Measurements from ENCODE around the gene CA11. TPM values are rescaled to one million over a fixed set of nuclear protein-coding genes. Genes with fewer than 3 reads are reported as not detected.
A peak's percentile ranks its signal among the peaks of the same experiment; 100 is the strongest.

CA11 gene
- total RNA-seq, 1 donor from 2014 or later = 12.6 TPM

DNA sequence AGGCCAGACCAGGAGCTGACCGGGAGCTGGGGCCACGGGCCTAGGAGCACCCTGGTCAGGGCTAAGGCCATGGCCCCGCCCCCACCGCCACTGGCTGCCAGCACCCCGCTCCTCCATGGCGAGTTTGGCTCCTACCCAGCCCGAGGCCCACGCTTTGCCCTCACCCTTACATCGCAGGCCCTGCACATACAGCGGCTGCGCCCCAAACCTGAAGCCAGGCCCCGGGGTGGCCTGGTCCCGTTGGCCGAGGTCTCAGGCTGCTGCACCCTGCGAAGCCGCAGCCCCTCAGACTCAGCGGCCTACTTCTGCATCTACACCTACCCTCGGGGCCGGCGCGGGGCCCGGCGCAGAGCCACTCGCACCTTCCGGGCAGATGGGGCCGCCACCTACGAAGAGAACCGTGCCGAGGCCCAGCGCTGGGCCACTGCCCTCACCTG is 20.1 kb downstream of the CA11 start:
- H3K9ac ChIP-seq = no peak overlapping the region
- peak overlapping the region; percentile 93 for H3K4me2 ChIP-seq

GRCh38 chr19:48624791-48625723 is 20.9 kb downstream of the CA11 start:
- no peak overlapping the region for H3K27ac ChIP-seq

More for the DNA sequence above, 20.1 kb downstream of the CA11 start:
- Histone ChIP-seq H3K9me3 (ENCODE audit: low read depth) (no peaks in the 10 kb centered on the region), H3K79me2 (ENCODE audit: low read depth) (peaks cover 28% of the 10 kb centered on the region), H3K4me1 (peaks cover 14% of the 10 kb centered on the region), H3K27me3 (no peaks in the 10 kb centered on the region), H2AFZ (replicated peaks) (no peak overlapping the region), H3K27ac (no peak overlapping the region), H3K36me3 (no peaks in the 10 kb centered on the region), H3K4me3 (no peak overlapping the region), H4K20me1 (ENCODE audit: low read depth) (peaks cover 25% of the 10 kb centered on the region), H3F3A (ENCODE audit: low read depth) (peaks cover 36% of the 10 kb centered on the region)
- no peak overlapping the region for H3K4me3 Mint-ChIP-seq
- H3K27ac Mint-ChIP-seq = no peak overlapping the region
- peaks cover 44% of the 10 kb centered on the region for H3K4me1 Mint-ChIP-seq
- H3K27me3 Mint-ChIP-seq (ENCODE audit: insufficient read depth, low read depth) = no peaks in the 10 kb centered on the region
- TF ChIP-seq, protein P1, sequence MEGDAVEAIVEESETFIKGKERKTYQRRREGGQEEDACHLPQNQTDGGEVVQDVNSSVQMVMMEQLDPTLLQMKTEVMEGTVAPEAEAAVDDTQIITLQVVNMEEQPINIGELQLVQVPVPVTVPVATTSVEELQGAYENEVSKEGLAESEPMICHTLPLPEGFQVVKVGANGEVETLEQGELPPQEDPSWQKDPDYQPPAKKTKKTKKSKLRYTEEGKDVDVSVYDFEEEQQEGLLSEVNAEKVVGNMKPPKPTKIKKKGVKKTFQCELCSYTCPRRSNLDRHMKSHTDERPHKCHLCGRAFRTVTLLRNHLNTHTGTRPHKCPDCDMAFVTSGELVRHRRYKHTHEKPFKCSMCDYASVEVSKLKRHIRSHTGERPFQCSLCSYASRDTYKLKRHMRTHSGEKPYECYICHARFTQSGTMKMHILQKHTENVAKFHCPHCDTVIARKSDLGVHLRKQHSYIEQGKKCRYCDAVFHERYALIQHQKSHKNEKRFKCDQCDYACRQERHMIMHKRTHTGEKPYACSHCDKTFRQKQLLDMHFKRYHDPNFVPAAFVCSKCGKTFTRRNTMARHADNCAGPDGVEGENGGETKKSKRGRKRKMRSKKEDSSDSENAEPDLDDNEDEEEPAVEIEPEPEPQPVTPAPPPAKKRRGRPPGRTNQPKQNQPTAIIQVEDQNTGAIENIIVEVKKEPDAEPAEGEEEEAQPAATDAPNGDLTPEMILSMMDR (IDR thresholded peaks at IDR 0.05) = no peak
- TF ChIP-seq EZH2 (IDR thresholded peaks at IDR 0.05) = no peak
- no peaks in the 10 kb centered on the region for H3K9me3 Mint-ChIP-seq
- no peak for DNase-seq (ENCODE audit: low spot score)
- peaks cover 2% of the 10 kb centered on the region for H3K36me3 Mint-ChIP-seq

DNA sequence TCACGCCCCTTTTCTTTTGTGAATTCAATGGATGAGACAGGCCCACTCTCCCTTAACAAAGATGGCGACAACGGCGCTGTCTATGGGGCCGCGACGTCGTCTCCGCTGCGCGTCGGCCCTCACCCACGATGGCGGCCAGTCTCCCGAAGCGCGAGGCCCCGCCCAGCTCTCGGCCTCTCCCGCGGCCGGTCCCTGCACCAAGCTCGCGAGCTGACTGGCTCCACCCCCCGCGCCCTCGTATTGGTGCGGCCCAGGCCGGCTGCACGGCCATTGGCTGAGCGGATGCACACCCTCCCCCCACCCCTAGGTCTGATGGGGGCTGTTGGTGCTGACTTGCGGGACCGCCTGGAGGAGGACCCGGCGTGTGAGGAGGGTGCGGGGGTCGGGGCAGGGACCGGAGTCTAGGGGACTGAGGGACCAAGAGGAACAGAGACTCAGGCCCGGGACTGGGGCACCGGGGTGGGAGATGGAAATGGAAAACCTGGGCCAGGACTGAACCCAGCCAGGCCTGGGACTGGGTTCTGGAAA is 21.9 kb downstream of the CA11 start:
- H3K4me2 ChIP-seq = peak overlapping the region; percentile 93
- peaks cover 18% of the 10 kb centered on the region for H4K20me1 ChIP-seq (ENCODE audit: low read depth)
- peak overlapping the region; percentile 84 for H3K4me3 Mint-ChIP-seq
- H3K27ac ChIP-seq = peak overlapping the region; percentile 92
- H3K9me3 Mint-ChIP-seq = no peaks in the 10 kb centered on the region
- H3K27ac Mint-ChIP-seq = peak overlapping the region; percentile 85
- H3K4me3 ChIP-seq = peak overlapping the region; percentile 79
- H3K79me2 ChIP-seq (ENCODE audit: low read depth) = peaks cover 41% of the 10 kb centered on the region
- peaks cover 28% of the 10 kb centered on the region for H3F3A ChIP-seq (ENCODE audit: low read depth)
- peaks cover 40% of the 10 kb centered on the region for H3K4me1 Mint-ChIP-seq
- no peaks in the 10 kb centered on the region for H3K27me3 ChIP-seq
- H3K36me3 Mint-ChIP-seq = no peaks in the 10 kb centered on the region
- TF ChIP-seq EZH2 (IDR thresholded peaks at IDR 0.05) (no peak), EZH2phosphoT487 (IDR thresholded peaks at IDR 0.05) (no peak)
- TF ChIP-seq, protein P1 (IDR thresholded peaks at IDR 0.05) = no peak
- peaks cover 11% of the 10 kb centered on the region for H3K4me1 ChIP-seq
- H3K9me3 ChIP-seq (ENCODE audit: low read depth) = no peaks in the 10 kb centered on the region
- peak; percentile 100 for DNase-seq (ENCODE audit: low spot score)
- H3K27me3 Mint-ChIP-seq (ENCODE audit: insufficient read depth, low read depth) = no peaks in the 10 kb centered on the region
- H3K9ac ChIP-seq = peak overlapping the region; percentile 82
- H3K36me3 ChIP-seq = no peaks in the 10 kb centered on the region
- H2AFZ ChIP-seq (replicated peaks) = no peak overlapping the region

More at GRCh38 chr19:48624791-48625723, 20.9 kb downstream of the CA11 start:
- peak overlapping the region; percentile 79 for H3K4me3 ChIP-seq
- no peak overlapping the region for H2AFZ ChIP-seq (replicated peaks)
- peak; percentile 59 for DNase-seq (ENCODE audit: low spot score)
- peaks cover 23% of the 10 kb centered on the region for H4K20me1 ChIP-seq (ENCODE audit: low read depth)
- H3K4me3 Mint-ChIP-seq = peak overlapping the region; percentile 84
- peaks cover 31% of the 10 kb centered on the region for H3F3A ChIP-seq (ENCODE audit: low read depth)
- peaks cover 6% of the 10 kb centered on the region for H3K4me1 ChIP-seq
- TF ChIP-seq, protein P1 (IDR thresholded peaks at IDR 0.05) = no peak
- TF ChIP-seq EZH2 (IDR thresholded peaks at IDR 0.05) (no peak), EZH2phosphoT487 (IDR thresholded peaks at IDR 0.05) (no peak)
- H3K36me3 Mint-ChIP-seq = peaks cover 2% of the 10 kb centered on the region
- H3K9me3 Mint-ChIP-seq = no peaks in the 10 kb centered on the region
- no peaks in the 10 kb centered on the region for H3K36me3 ChIP-seq
- no peaks in the 10 kb centered on the region for H3K9me3 ChIP-seq (ENCODE audit: low read depth)
- peak overlapping the region; percentile 82 for H3K9ac ChIP-seq
- H3K4me2 ChIP-seq = peak overlapping the region; percentile 93
- peak overlapping the region; percentile 73 for H3K27ac Mint-ChIP-seq
- no peaks in the 10 kb centered on the region for H3K27me3 ChIP-seq
- no peaks in the 10 kb centered on the region for H3K27me3 Mint-ChIP-seq (ENCODE audit: insufficient read depth, low read depth)
- H3K4me1 Mint-ChIP-seq = peaks cover 39% of the 10 kb centered on the region
- peaks cover 36% of the 10 kb centered on the region for H3K79me2 ChIP-seq (ENCODE audit: low read depth)

Data from neural progenitor cell (in vitro differentiated cells).